GM21576 (cell line): Measurements from ENCODE around the gene PTK6.

Source experiments
- ATAC-seq: cut with Tn5 transposase; IDR thresholded peaks from one replicate; pipeline ENCODE4 v1.9.1; 2021; ENCODE audit warnings: mild to moderate bottlenecking, moderate library complexity; ENCODE audit not compliant: unreplicated experiment

The PTK6 gene

GRCh38 chr20:63532449-63532971 lies 4.7 kb downstream of the PTK6 start:
- ATAC-seq, result no peak

- ATAC-seq, result no peak
Measured at GRCh38 chr20:63531686-63532448, 5.3 kb downstream of the PTK6 start.

- ATAC-seq, result no peak
Measured at GRCh38 chr20:63530788-63531160, 6.4 kb downstream of the PTK6 start.

GRCh38 chr20:63529861-63530787 lies 7.1 kb downstream of the PTK6 start:
- no peak for ATAC-seq

- ATAC-seq, result no peak
Measured at GRCh38 chr20:63529180-63529860, 7.9 kb downstream of the PTK6 start.

- no peak for ATAC-seq
Measured at GRCh38 chr20:63527184-63527583, 10.0 kb downstream of the PTK6 start.

GRCh38 chr20:63525971-63526370 lies 11.2 kb downstream of the PTK6 start:
- no peak for ATAC-seq

GRCh38 chr20:63525185-63525584 lies 12.0 kb downstream of the PTK6 start:
- ATAC-seq, result no peak

- no peak for ATAC-seq
Measured at GRCh38 chr20:63522981-63523611, 14.1 kb downstream of the PTK6 start.

GRCh38 chr20:63522091-63522868 lies 14.9 kb downstream of the PTK6 start:
- ATAC-seq, result no peak

GRCh38 chr20:63521602-63522001 lies 15.6 kb downstream of the PTK6 start:
- no peak for ATAC-seq

GRCh38 chr20:63520934-63521601 lies 16.1 kb downstream of the PTK6 start:
- ATAC-seq, result peak; percentile 40

- peak; percentile 61 for ATAC-seq
Measured at GRCh38 chr20:63520504-63520933, 16.7 kb downstream of the PTK6 start, which contains the start of gene PPDPF. TSS of gene PPDPF (plus strand) at chr20:63520765. CDS start at chr20:63521309, 544 bp downstream.

GRCh38 chr20:63519668-63520503 lies 17.3 kb downstream of the PTK6 start:
- peak; percentile 40 for ATAC-seq

GRCh38 chr20:63518946-63519667 lies 18.1 kb downstream of the PTK6 start:
- ATAC-seq, result no peak

- no peak for ATAC-seq
Measured at GRCh38 chr20:63518351-63518861, 18.8 kb downstream of the PTK6 start.
